HG03439 (cell line): ENCODE results near the gene ADCY3.

Experiments used
- ATAC-seq: cut with Tn5 transposase; IDR thresholded peaks from one replicate; pipeline ENCODE4 v1.9.1; 2021; ENCODE audit warnings: mild to moderate bottlenecking, moderate library complexity; ENCODE audit not compliant: unreplicated experiment

ADCY3 gene

DNA sequence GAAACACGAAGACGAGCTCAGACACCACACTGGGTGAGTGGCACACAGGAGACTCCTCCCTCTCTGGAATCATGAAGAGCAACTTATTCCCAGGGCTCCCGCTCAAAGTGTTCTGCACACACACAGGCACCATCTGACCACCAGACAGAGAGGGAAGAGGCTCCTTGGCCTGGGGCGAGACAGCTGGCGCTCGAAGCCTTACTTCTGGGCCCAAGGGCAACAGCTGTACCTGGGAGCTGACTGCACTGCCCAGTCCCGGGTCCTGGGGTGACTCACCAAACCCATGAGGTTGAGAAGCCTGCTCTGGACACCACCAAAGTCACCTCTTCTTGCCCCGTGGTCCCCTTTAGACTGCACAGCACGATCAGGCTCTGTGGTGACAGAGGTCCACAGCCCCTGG lies 42.4 kb downstream of the ADCY3 start:
- no peak for ATAC-seq

GRCh38 chr2:24877067-24877466 lies 43.0 kb downstream of the ADCY3 start:
- no peak for ATAC-seq

- ATAC-seq = no peak
These were observed 44.1 kb downstream of the ADCY3 start for GRCh38 chr2:24875901-24876300.

- ATAC-seq = no peak
These were observed 44.8 kb downstream of the ADCY3 start for GRCh38 chr2:24875272-24875671.

- no peak for ATAC-seq
These were observed 46.0 kb downstream of the ADCY3 start for GRCh38 chr2:24874035-24874434.

- no peak for ATAC-seq
These were observed 46.4 kb downstream of the ADCY3 start for GRCh38 chr2:24873619-24874018.

- no peak for ATAC-seq
These were observed 47.5 kb downstream of the ADCY3 start for GRCh38 chr2:24872344-24873115.

- ATAC-seq = no peak
These were observed 48.1 kb downstream of the ADCY3 start for GRCh38 chr2:24871852-24872333.

DNA sequence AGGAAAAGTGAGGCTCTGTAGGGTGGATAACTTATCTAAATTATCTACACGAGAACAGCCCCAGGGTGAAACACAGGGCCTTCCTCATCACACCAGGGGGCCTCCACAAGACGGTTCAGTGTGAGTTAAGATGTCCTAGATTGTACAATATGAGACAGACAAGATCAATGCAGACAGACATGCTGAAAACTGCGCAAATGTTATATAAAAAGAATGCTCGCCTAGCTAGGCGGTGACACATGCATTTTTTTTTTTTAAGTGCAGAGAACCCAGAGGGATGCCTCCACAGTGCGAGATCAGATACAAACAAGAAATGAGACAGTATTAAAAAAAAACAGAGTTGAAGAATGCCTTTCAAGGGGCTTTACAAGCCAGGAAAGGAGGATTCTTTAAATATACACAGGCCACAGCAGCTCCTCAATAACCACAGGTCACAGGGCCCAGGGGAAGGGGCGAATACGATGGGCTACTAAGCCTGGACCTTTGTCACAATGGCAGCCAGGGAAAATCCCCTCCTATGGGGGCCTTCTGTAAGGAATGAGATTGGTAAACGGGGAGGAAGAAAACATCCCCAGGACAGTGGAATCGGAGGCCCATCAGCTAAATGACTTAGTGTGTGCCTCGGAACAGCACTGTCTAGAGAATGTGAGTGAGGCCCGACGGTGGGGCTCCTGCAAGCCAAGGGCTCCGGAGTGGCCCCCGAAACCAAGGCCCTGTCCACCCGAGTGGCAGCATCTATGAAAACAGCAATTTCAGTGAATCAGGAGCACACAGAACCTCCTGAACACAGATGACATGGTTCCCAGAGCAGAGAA lies 48.9 kb downstream of the ADCY3 start:
- ATAC-seq = no peak

GRCh38 chr2:24870440-24870839 lies 49.6 kb downstream of the ADCY3 start:
- ATAC-seq = no peak

DNA sequence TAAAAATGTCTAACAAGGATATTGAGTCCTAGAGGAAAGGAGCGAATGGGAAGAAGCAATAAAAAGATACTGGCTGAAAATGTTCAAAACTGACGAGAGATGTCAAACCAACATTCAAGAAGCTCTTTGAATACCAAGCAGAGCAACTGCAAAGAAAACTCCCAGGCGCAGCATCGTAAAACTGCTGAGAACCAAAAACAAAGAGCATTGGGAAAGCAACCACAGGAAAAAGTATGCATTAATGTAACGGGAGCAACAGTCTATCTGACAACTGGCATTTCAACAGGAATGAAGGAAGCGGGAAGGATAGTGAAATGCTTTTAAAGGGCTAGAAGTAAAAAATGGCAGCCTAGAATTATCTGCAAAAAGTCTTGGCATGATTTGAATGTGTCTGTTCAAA lies 53.1 kb downstream of the ADCY3 start:
- no peak for ATAC-seq

DNA sequence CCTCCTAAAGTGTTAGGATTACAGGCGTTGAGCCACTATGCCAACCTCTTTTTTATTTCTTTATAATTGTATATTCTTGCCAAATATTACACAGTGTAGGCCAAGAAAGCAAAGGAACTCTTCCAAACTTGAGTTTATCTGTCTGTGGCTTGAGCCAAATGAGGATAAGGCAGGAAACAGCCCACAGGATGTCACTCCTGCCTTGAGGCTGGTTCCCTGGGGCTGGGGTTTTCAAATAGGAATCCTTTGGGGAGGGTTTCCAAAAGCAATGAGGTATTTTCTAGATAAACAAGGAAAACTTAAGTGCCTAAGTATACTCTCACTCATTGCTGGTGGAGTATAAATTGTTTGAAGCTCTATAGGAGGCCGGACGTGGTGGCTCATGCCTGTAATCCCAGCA lies 56.4 kb downstream of the ADCY3 start:
- no peak for ATAC-seq

DNA sequence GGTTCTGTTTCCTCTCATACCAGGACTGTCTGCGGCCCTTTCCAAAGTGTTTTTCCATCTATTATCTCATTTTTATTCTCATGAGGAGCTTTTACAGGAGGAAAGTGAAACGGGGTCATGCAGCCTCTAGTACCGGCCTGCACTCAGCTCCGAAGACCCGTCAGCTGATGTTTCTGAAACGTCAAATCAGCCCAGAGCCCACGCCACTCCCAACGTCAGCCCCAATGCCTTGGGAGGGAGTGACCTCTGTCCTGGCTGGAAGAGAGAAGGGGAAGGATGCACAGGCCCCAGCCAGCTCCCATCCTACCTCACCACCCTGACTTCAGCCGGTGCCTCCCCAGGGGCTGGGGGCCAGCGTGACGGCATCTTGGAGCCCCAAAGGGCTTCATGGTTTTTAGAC lies 58.5 kb downstream of the ADCY3 start:
- no peak for ATAC-seq

GRCh38 chr2:24860631-24861030 lies 59.4 kb downstream of the ADCY3 start:
- ATAC-seq = no peak

DNA sequence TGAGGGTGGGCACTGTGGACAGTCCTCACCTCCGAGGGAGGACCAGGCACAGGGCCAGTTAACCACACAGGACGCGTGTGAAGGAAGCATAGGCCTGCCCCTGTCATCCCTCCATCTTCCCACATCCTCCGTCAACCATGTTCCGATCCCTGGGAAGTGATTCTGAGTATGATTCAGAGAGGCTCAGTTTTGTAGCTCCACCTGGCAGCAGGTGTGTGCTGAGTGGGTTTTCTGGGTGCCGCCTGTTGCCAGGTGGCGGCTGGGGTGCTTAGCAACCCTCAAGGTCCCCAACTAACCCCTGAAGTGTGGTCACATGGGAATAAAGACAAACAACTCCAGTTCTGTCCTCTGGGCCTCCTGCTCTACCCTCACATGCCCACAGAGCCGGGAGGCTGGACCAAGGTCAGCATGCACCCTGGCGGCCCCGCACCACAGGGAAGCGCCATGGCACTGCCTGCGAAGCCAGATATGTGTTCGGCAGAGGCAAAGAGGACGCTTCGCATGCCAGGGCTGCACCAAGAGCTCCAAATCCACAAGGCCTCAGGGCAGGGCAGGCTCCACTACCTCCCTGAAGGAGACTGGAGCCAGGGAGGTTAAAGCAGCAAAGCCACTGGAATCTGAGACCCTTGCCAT lies 60.0 kb downstream of the ADCY3 start:
- no peak for ATAC-seq

- ATAC-seq = no peak
These were observed 61.0 kb downstream of the ADCY3 start for GRCh38 chr2:24858996-24859395.

DNA sequence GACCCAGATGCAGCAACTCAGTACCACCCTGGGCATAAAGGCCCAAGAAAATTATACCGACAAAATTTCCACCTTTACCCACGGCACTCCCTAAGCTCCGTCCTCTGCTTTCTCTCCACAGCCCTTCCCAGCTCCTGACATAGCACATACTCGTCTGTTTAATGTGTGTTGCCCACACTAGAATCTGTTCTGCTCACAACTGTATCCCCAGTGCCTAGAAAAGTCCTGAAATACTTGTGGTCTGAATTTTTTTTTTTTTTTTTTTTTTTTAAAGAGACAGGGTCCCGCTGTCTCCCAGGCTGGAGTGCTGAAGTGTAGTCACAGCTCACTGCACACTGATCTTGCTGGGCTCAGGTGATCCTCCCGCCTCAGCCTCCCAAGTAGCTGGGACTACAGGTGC lies 62.3 kb downstream of the ADCY3 start:
- no peak for ATAC-seq

DNA sequence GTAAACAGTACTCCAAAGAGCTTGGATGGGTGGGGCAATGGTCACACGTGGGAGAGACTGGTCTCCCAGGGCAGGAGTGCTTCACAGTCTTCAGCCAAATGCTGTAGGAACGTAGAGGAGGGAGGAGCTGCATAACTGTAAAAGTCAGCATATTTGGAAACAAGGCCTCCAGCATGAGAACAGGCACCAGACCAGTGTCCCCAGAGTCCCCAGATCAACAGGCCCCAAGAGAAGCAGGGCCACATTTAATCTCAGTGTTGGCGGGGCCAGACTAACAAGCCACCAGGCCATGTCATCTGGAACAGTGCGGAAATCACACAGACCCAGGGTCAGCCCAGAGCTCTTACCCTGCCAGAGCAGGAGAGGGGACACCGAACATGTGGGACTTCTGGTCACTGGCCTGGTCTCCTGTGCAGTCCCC lies 63.2 kb downstream of the ADCY3 start:
- no peak for ATAC-seq

GRCh38 chr2:24855726-24856125 lies 64.3 kb downstream of the ADCY3 start:
- no peak for ATAC-seq

- no peak for ATAC-seq
These were observed 64.9 kb downstream of the ADCY3 start for GRCh38 chr2:24855022-24855622.

DNA sequence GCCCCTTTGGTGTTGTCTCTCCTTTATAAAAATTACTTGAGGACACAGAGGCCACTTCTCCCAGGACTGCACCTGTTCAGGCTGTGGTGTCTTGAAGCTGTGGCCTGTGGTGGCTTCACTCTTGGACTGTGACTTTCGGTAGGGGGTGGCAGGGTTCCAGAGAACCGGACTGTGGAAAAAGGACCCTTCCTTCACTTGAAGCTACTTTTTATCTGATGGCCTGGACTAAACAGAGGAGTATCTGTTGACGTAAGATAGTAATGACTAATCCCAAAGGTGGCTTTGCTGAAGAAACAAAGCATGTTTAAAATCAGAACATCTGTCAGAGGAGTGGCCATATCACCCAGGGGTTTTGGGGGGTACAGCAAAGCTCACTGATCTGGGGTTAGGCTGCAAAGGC lies 66.0 kb downstream of the ADCY3 start:
- no peak for ATAC-seq
